Left ventricle myocardium superior (tissue), 1 donor: ENCODE data around the gene TBC1D25. TPM values are rescaled to one million over a fixed set of nuclear protein-coding genes. Genes with fewer than 3 reads are reported as not detected.
"Not testable (repeated sequence)": the region's sequence is repeated elsewhere in the genome, so short reads cannot be mapped to it uniquely, and the experiment has no call there.

Source experiments
- ATAC-seq: fragments of 200-7000 bp; cut with Tn5 transposase; one replicate; pipeline ENCODE4 v1.9.1; 2020; ENCODE audit warnings: mild to moderate bottlenecking, moderate library complexity
- DNase-seq: peaks from one replicate; pipeline ENCODE4 v3.0.0-alpha.2; 2020
- intact Hi-C: fragments of 100-400 bp; cut with micrococcal nuclease; formaldehyde crosslinking; loops from one replicate; pipeline ENCODE4 v1.11.0; 2022
- total RNA-seq: library from RNA; stranded (reverse); fragmentation: NEBNext Ultra II Directional; extraction: Animal tissue kit (Norgen Biotek cat#: 25700); gene quantifications from one replicate; pipeline ENCODE4 v1.2.1, GENCODE V29; 2021
- donor health status: DM: no; HTN: yes; CAD: no; lungs with severe emphysema.

TBC1D25 gene
- total RNA-seq, 1 donor from 2014 or later = 15.4 TPM

DNA sequence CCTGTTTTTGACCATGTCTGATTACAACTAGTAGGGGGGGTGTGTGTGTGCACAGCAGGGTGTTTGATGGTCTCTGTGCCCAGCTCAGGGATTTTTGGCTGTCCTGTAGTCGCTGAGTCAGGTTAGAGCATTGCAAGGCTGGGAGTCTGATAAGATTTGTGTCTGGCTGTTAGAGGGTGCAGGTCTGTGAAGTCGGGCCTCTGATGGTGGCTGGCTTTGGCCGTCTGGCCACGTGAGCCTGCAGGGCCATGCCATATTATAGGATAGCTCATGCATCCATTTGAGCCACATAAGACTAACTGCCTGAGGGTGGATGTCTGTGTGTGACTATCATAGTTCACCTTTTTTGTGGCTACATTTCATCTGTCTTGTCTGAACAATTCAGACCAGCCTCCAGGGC lies 25.8 kb upstream of the TBC1D25 start:
- intact Hi-C loops = no loop called here
- ATAC-seq = no peak

DNA sequence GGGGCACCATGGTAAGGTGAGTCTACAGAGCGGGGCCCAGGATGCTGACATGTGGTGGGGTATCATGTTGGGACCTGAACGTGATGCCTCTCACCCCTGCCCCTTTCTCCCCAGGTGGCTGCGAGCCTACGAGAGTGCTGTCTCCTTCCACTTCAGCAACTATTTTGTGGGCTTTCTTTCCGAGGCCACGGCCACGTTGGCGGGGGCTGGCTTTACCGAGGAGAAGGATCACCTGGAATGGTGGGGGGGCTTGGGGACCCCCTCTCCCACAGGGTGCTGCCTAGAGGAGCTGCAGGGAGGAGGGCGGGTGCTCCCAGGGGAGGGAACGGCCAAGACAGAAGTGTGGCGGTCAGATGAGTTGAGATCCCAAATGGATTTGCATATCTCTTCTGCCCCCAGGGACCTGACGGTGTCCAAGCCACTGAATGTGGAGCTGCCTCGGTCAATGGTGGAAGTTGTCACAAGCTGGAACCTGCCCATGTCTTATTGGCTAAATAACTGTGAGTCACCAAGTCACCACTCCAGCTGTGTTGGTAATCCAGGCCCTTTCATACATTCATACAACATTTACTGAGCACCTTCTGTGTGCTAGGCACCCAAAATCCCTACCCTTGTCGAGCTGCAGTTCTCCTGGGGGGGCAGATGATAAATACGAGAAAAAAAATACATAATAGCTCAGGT lies 25.2 kb upstream of the TBC1D25 start:
- intact Hi-C loops = no loop called here
- ATAC-seq = no peak

More for the DNA sequence above, 25.8 kb upstream of the TBC1D25 start:
- DNase-seq = no peak

DNA sequence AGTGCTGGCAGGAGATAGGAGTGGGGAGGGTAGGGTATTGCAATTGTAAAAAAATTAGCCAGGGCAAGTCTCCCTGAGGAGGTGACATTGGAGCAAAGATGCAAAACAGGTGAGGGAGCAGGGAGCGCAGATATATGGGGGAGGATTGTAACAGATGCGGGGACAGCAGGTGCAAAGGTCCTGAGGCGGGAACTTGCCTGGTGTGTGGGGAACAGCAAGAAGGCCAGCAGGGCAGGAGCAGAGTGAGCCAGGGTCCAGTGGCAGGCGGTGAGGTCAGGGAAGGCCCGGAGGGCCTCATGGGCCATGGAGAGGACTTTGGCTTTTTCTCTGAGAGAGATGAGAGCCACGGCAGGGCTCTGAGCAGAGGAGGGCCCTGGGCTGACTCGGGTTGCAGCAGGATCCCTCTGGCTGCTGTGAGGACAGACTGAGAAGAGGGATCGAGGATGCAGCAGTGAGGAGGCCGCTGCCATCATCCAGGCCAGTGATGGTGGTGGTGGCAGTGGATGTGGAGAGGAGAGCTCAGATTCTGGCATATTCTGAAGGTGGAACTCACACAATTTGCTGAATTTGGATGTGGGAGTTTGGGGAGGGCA lies 24.6 kb upstream of the TBC1D25 start:
- ATAC-seq (no peak), DNase-seq (no peak)
- intact Hi-C loops = no loop called here

More for the DNA sequence above, 25.2 kb upstream of the TBC1D25 start:
- DNase-seq = no peak

DNA sequence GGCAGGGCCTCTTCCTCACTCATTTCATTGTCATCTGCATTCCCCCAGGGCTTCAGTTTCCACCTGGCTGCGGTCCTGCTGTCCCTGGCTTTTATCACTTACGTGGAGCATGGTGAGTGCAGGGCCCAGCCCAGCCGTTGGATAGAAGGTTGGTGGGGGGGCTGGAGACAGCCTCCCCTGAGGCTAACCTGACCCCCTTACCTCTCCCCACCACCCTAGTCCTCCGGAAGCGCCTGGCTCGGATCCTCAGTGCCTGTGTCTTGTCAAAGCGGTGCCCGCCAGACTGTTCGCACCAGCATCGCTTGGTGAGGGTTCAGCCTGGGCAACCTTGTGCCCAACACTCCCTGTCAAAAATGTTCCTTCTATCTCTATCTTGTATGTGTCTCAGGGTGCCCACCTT lies 23.7 kb upstream of the TBC1D25 start:
- peak; percentile 32 for ATAC-seq
- intact Hi-C loops = no loop called here
- DNase-seq = no peak

DNA sequence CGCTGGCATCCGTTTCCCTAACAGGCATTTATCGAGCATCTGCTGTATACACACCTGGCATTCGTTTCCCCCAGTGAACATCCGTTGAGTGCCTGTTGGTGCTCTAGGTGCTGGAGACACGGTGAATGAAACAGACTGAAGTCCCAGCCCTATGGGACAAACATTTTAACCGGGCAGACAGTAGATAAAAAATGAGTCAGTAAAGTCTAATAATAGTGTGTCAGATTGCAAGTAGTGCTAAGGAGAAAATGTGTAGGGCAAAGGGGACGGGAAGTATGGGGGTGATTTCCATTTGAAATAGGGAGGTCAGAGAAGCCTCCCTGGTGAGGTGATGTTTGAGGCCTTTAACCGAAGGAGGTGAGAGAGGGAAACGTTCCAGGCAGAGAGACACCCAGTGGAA lies 23.2 kb upstream of the TBC1D25 start:
- DNase-seq = no peak
- peak; percentile 69 for ATAC-seq
- intact Hi-C loops = no loop called here

DNA sequence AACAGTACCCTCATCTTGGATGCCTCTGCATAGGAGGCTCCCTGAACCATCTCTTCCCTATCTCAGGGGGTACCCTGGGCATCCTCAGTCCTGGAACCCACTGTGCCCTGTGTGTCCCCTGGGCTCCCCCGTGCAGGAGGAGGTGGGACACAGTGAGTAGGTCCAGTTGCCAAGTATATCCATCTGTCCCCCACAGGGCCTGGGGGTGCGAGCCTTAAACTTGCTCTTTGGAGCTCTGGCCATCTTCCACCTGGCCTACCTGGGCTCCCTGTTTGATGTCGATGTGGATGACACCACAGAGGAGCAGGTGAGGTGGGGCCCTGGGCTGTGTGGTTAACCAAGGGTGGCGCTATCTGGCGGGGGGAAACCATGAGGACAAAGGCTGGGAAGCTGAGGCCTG lies 22.5 kb upstream of the TBC1D25 start:
- DNase-seq = no peak
- intact Hi-C loops = no loop called here
- no peak for ATAC-seq

DNA sequence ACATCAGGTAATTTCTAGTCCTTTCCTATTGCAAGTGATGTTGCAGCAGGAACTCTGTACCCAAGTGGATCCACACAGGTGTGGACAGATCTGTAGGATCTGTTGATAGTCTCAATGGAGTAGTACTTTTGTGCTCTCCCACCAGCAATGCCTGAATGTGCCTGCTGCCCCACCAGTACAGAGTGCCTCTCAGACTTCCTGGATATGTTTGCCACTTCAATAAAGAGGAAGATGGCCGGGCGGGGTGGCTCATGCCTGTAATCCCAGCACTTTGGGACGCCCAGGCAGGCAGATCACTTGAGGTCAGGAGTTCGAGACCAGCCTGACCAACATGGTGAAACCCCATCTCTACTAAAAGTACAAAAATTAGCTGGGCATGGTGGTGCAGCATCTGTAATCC lies 20.0 kb upstream of the TBC1D25 start:
- intact Hi-C loops, ATAC-seq: not testable (repeated sequence)

DNA sequence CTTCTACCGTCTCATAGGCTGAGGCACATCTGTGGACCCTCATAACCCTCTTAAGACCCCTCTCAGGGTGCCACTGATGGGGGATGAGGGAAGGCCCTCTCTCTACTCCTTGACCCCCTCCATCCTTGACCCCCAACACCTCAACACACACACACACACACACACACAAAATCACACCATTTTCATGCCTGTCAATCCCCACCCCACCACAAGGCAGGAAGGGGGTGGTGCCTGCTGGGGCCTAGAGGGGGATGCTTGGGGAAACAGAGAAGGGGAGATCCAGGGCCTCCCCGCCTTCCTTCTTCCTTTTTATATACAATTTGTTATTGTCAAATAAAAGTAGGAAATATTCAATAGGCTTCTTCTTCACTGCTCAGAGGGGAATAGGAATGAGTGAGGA lies 19.1 kb upstream of the TBC1D25 start:
- intact Hi-C loops = no loop called here
- DNase-seq (no peak), ATAC-seq (no peak)

More for the DNA sequence above, 20.0 kb upstream of the TBC1D25 start:
- DNase-seq = not testable (repeated sequence)

DNA sequence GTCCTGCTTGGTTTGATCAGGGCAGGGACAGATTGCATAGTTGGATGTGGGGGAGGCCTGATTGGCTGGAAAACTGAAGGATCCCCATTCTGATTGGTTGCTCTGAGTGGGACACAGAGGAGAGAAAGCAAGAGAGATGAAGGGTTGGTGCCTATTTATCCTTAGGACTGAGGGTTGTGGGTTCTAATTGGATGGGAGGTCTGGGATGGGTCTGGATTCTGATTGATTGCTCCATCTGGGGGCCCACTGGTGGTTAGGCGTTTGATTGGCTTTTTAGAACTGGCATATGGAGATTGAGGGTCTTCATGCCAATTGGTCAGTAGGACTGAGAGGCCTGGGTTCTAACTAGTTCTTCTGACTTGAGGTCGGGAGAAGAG lies 18.6 kb upstream of the TBC1D25 start:
- intact Hi-C loops = no loop called here
- ATAC-seq (no peak), DNase-seq (no peak)

DNA sequence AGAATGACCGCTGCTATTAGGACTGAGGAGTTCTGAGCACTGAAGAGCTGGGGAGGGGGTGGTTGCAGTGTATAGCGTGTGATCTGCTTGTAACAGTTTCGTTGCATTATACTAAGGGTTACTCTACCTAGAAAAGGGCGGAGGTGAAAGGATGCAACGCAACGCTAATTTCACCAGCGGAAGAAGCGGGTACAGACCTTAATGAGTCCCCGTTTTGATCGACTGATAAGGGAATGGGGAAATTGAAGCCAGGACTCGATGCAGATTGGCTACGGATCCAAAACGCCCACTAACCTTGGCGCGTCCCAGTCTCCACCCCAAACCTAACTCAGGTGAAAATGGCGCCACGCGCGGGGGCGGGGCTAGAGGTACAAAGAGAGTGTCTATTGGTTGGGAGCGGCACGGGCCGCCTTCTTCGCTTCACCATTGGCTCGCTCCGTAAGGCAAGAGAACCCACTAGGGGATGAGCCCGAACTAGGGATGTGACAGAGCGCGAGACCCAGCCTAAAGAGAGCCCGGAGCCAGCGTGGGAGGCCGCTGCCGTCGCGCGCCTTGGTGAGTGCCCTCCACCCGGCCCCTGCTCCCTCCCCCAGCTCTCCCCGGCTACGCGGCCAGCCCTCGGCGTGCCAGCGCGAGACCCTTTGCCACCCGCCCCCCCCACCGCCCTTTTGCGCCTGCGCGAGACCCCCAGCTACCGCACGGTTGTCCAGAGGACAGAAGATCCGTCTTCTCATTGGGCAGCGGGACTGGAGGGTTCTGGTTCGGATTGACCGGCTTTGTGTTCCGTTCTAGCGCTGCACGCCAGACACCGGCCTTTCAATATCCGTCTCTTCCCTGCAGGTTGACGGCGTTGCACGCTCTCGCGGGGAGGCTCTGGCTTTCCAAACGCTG lies 17.9 kb upstream of the TBC1D25 start, which contains the start of gene EBP:
Gene EBP (plus strand): TSS at position 456 of the 891 bp plus-strand sequence. CDS start 1,964 bp downstream, outside the sequence.
- DNase-seq = peak; percentile 92
- intact Hi-C loops = no loop called here
- ATAC-seq = peak; percentile 99

DNA sequence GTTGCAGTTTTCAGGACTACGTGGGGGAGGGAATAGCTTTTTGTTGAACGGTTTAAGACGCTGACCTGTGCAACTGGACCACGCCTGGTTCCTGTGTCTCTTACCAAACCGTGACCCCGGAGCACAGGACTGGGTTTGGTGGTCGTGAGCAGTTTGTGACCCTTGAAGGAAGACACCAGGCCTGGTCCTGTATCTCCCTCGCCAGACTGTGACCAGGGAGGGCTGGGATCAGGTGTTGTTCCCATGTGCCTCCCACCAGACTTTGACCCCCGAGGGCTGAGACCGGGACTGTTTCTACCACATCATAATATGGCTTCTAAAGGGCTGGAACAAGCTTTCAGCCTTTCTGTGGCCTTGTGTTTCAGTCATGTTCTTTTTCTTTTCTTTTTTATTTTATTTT lies 17.2 kb upstream of the TBC1D25 start:
- ATAC-seq (no peak), DNase-seq (no peak)
- intact Hi-C loops = no loop called here

DNA sequence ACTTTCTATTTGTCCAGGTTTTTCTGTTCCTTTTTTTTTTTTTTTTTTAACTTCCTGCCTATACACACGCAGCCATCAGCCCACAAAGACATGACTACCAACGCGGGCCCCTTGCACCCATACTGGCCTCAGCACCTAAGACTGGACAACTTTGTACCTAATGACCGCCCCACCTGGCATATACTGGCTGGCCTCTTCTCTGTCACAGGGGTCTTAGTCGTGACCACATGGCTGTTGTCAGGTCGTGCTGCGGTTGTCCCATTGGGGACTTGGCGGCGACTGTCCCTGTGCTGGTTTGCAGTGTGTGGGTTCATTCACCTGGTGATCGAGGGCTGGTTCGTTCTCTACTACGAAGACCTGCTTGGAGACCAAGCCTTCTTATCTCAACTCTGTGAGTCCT lies 15.8 kb upstream of the TBC1D25 start:
- intact Hi-C loops = no loop called here
- ATAC-seq (no peak), DNase-seq (no peak)

DNA sequence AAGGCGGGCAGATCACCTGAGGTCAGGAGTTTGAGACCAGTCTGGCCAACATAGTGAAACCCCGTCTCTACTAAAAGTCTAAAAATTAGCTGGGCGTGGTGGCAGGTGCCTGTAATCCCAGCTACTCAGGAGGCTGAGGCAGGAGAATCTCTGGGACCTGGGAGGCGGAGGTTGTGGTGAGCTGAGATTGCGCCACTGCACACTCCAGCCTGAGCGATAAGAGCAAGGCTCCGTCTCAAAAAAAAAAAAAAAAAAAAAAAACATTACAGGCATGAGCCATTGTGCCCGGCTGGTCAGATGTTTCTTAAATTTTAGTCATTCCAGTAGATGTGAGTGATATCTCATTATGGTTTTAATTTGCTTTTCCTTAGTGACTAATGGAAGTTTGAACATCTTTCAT lies 13.7 kb upstream of the TBC1D25 start:
- intact Hi-C loops, ATAC-seq, DNase-seq: not testable (repeated sequence)

DNA sequence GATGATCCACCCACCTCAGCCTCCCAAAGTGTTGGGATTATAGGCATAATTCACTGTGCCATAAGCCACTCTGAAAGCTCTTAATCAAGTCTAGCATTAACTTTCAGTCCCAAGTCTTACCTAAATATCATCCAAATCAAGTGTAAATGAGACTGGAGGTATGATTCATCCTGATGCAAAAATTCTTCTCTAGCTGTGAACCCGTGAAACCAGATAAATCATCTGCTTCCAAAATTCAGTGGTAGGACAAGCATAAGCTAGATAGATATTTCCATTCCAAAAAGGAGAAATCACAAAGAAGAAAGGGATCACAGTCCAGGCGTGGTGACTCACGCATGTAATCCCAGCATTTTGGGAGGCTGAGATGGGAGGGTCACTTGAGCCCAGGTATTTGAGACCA lies 8.8 kb upstream of the TBC1D25 start:
- intact Hi-C loops = no loop called here
- DNase-seq = no peak
- no peak for ATAC-seq

DNA sequence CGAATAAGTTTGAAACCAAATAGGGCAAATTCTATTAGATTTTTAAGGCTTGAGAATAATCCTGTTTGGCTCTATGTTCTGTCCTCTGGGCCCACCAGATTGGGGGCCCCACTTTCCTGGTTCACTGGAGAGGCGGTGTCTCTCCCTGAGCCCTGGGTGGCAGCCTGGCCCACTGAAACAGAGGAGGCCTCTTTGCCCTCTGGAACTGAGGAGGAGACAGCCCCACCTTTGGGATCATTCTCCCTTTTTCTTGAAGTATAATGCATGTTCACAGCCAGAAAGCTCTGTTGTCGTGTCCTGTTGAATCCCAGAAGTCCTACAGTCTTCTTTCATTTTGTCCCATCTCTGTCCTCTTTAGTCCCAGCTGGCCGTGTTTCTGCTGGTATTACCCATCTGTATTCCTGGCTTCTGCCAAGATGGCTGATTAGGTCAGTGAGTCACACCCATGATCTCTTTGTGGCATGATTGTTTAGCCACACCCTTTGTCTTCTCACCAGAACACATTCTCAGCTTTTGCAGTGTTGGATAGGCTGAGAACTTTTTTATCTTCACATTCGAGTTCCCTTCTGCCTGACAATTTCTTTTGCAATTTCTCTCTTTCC lies 8.1 kb upstream of the TBC1D25 start:
- peak; percentile 80 for ATAC-seq
- DNase-seq = no peak
- intact Hi-C loops = no loop called here

DNA sequence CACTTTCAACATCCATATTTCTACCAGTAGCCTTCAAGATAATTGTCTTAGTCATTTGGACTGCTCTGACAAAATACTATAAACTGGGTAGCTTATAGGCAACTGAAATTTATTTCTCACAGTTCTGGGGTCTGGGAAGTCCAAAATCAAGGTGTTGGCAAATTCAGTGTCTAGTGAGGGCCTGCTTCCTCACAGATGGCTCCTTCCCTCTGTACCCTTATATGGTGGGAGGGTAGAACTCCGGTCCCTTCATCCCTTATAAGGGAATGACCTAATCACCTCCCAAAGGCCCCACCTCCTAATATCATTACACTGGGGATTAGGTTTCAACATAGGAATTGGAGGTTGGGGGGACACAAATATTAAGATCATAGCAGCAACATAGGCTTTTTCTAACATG lies 7.4 kb upstream of the TBC1D25 start:
- intact Hi-C loops = no loop called here
- ATAC-seq = no peak

DNA sequence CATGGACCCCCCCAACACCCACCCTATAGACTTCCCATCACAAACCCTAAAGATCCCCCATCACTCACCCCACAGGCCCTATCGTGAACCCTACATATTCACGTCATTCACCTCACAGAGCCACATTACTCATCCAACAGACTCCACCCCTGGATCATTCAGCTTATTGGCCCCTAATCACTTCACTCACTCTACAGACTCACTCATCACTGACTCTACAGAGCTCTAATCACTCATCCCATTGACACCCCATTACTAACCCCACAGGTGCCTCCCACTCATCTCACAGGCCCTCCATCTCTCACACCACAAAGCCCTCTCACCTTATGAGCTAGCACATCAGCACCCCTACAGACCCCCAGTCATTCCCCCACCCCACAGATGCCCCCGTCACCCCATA lies 6.3 kb upstream of the TBC1D25 start:
- intact Hi-C loops = no loop called here
- ATAC-seq (no peak), DNase-seq (no peak)

More for the DNA sequence above, 7.4 kb upstream of the TBC1D25 start:
- DNase-seq = no peak

DNA sequence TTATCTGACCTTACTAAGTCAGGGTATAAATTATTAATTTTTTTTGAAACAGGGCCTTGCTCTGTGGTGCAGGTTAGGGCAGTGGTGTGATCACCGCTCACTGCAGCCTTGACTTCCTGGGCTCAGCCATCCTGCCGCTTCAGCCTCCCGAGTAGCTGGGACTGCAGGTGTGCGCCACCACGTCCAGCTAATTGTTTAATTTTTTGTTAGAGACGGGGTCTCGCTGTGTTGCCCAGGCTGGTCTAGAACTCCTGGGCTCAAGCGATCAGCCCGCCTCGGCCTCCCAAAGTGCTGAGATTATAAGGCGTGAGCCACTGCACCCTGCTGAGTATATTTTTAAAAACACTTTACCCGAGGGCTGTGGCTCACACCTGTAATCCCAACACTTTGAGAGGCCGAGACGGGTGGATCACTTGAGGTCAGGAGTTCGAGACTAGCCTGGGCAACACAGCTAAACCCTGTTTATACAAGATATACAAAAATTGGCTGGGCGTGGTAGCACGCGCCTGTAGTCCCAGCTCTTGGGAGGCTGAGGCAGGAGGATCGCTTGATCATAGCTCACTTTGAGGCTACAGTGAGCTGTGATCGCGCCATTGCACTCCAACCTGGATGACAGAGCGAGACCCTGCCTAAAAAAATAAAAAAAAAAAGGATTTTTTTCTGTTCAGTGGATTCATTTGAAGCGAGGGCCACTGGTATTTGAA lies 721 bp upstream of the TBC1D25 start:
- intact Hi-C loops = no loop called here
- DNase-seq (no peak), ATAC-seq (no peak)

DNA sequence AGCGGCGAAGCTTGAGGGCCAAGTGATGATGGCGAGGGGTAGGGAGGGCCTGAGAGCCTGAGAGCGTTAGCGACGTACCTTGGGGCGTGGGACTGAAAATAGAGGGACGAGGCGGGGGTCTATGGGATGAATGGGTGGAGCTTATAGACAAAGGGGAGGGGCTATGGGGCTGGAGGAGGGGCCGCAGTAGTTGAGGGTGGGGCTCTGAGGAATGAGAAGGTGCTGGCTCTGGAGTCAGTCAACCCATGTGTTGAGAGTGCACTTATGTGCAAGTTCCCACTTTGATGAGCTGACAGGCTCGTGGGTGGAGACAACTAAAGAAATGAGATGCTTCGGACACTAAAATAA lies 488 bp downstream of the TBC1D25 start:
- ATAC-seq (peak; percentile 74), DNase-seq (peak; percentile 46)
- intact Hi-C loops = no loop called here
